ENCODE data around the gene RNMT. TPM values are rescaled to one million over a fixed set of nuclear protein-coding genes. Genes with fewer than 3 reads are reported as not detected.
A peak's percentile ranks its signal among the peaks of the same experiment; 100 is the strongest.

Gene RNMT
- total RNA-seq, 1 experiment from 2014 or later: 58.0 TPM

DNA sequence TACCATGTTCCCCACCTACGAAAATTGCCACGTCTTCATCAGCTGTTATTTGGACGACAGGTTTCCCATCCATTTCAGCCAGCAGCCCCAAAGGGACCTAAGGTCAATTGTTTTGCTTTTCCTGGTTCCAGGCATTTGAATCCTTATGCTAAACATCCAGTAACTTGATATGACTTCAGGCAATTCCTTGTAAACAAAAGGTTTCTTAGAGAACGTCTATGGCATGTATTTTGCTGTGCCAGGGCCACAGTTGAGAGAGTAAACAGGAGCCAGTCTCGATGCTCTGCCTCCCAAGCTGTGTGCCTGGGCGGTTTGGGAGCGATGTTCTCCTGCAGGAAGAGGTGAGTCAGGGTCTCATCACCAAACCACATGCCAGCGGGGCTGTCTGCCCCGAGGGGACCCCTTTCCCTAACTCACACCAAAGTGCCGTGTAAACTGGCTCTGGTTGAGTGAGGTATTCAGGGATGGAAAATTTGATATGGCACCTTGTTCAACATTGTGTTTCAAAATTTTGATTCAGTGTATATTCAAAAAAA, 84.5 kb downstream of the RNMT start (continued):
- TF ChIP-seq, protein P1, sequence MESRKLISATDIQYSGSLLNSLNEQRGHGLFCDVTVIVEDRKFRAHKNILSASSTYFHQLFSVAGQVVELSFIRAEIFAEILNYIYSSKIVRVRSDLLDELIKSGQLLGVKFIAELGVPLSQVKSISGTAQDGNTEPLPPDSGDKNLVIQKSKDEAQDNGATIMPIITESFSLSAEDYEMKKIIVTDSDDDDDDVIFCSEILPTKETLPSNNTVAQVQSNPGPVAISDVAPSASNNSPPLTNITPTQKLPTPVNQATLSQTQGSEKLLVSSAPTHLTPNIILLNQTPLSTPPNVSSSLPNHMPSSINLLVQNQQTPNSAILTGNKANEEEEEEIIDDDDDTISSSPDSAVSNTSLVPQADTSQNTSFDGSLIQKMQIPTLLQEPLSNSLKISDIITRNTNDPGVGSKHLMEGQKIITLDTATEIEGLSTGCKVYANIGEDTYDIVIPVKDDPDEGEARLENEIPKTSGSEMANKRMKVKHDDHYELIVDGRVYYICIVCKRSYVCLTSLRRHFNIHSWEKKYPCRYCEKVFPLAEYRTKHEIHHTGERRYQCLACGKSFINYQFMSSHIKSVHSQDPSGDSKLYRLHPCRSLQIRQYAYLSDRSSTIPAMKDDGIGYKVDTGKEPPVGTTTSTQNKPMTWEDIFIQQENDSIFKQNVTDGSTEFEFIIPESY (IDR thresholded peaks at IDR 0.05; ENCODE audit: extremely low read depth, insufficient replicate concordance, low read length): no peak
- TF ChIP-seq CBX3 (IDR thresholded peaks at IDR 0.05; ENCODE audit: low read depth) (no peak), ZNF274 (IDR thresholded peaks at IDR 0.05; ENCODE audit: low read depth, low read length) (no peak), EZH2phosphoT487 (IDR thresholded peaks at IDR 0.05; ENCODE audit: borderline replicate concordance) (no peak), CEBPB (IDR thresholded peaks at IDR 0.05; ENCODE audit: low read depth) (no peak), YY1 (IDR thresholded peaks at IDR 0.05; ENCODE audit: extremely low read depth, insufficient replicate concordance, low read depth, low read length) (no peak), ELF1 (IDR thresholded peaks at IDR 0.05; ENCODE audit: borderline replicate concordance, low read depth) (no peak), SP1 (IDR thresholded peaks at IDR 0.05; ENCODE audit: low read depth) (no peak), POLR2A (IDR thresholded peaks at IDR 0.05; ENCODE audit: borderline replicate concordance, extremely low read depth, insufficient read depth, insufficient read length) (no peak)

DNA sequence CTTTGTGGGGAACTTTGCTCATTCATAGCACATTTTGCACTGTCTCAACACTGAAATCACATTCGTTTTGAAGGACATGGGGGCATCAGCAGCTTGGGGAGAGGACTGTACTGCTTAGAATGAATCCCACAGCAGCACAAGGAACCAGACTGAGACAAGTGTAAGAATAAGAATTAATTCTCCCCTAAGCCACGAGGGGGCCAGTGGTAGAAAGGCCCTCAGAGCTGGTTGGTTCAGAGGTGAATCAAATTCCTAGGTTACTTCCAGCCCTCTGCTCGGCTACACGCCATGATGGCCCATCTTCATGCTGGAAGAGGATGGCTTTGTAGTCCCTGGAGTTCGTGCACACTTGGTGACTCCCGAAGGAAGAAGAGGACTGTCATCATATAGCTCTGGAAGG, 85.5 kb downstream of the RNMT start:
- POLR2A ChIA-PET: no interaction called here
- CTCF ChIA-PET: interaction anchor here (0.9 to 4.6 kb wide), 13 partner anchors 9 to 596 kb away, joined by 3 to 54 read pairs (median 7); partner anchors contain the start of gene MC5R
- intact Hi-C loops (cut with micrococcal nuclease): loop anchor here (10.0 kb wide), 1 partner anchor 583 kb away; no protein-coding TSS in a partner anchor

More for the DNA sequence above, 85.5 kb downstream of the RNMT start:
- DNase-seq (ENCODE audit: low read depth, low spot score) (no peak), ATAC-seq (peak; percentile 78)
- Histone ChIP-seq H3K4me2 (ENCODE audit: low read length) (no peak overlapping the region), H3K9ac (ENCODE audit: low read length) (no peak overlapping the region), H3K36me3 (ENCODE audit: control insufficient read depth in 1 of 2, insufficient read depth in 2 of 2, low read length in 2 of 2) (no peaks in the 10 kb centered on the region), H3K4me1 (ENCODE audit: control insufficient read depth in 1 of 2, insufficient read depth in 2 of 2, low read length in 2 of 2) (peaks cover 9 to 15% of the 10 kb centered on the region in 2 experiments), H3K27ac (ENCODE audit: low read depth, low read length) (no peak overlapping the region), H3K79me2 (ENCODE audit: insufficient read depth, low read length) (no peaks in the 10 kb centered on the region), H3K27me3 (ENCODE audit: insufficient read depth, low read length) (no peaks in the 10 kb centered on the region), H4K20me1 (ENCODE audit: insufficient read depth) (no peaks in the 10 kb centered on the region), H2AFZ (ENCODE audit: low read depth, low read length, poor library complexity, severe bottlenecking) (no peak overlapping the region), H3K4me3 (replicated peaks in 1 of 2; ENCODE audit: low read depth in 1 of 2, low read length in 2 of 2) (no peak overlapping the region), H3K9me2 (ENCODE audit: insufficient read depth) (no peaks in the 10 kb centered on the region), H3K9me3 (ENCODE audit: control insufficient read depth in 1 of 2, insufficient read depth in 1 of 2, low read depth in 1 of 2, low read length in 2 of 2) (no peaks in the 10 kb centered on the region)
- BruUV-seq (replicated peaks): no TSS peak
- RAD21 ChIA-PET (ENCODE audit: low non-redundant PET in 1 of 2, low total read pairs in 2 of 2, uncharacterized antibody in 2 of 2, unreplicated experiment in 2 of 2): interaction anchor here (1.6 kb wide), 2 partner anchors 274 to 275 kb away, joined by 5 read pairs; no protein-coding TSS in a partner anchor
- TF ChIP-seq, protein P2, sequence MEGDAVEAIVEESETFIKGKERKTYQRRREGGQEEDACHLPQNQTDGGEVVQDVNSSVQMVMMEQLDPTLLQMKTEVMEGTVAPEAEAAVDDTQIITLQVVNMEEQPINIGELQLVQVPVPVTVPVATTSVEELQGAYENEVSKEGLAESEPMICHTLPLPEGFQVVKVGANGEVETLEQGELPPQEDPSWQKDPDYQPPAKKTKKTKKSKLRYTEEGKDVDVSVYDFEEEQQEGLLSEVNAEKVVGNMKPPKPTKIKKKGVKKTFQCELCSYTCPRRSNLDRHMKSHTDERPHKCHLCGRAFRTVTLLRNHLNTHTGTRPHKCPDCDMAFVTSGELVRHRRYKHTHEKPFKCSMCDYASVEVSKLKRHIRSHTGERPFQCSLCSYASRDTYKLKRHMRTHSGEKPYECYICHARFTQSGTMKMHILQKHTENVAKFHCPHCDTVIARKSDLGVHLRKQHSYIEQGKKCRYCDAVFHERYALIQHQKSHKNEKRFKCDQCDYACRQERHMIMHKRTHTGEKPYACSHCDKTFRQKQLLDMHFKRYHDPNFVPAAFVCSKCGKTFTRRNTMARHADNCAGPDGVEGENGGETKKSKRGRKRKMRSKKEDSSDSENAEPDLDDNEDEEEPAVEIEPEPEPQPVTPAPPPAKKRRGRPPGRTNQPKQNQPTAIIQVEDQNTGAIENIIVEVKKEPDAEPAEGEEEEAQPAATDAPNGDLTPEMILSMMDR (IDR thresholded peaks at IDR 0.05 in 2 of 3, conservative IDR thresholded peaks at IDR 0.05 in 1 of 3; ENCODE audit: borderline replicate concordance in 1 of 3, insufficient read depth in 1 of 3, low read depth in 2 of 3, low read length in 2 of 3): peak in 2 of 3 experiments; percentile 34 to 46; a peak in 4 of 6 replicates
- TF ChIP-seq SP1 (IDR thresholded peaks at IDR 0.05; ENCODE audit: low read depth) (no peak), CBX3 (IDR thresholded peaks at IDR 0.05; ENCODE audit: low read depth) (no peak), ZNF274 (IDR thresholded peaks at IDR 0.05; ENCODE audit: low read depth, low read length) (no peak)

All from HCT116 (cell line).